Tibial nerve (tissue), 3 donors: ENCODE measurements around the gene WDR27.

Source experiments
- POLR2A ChIP-seq, 2 donors: fragments of 450-650 bp; IDR thresholded peaks; one replicate each; pipeline ENCODE4 v1.6.1; 2017; ENCODE audit warnings: antibody characterized with exemption in 2 of 2, mild to moderate bottlenecking in 2 of 2, moderate library complexity in 2 of 2
- TF ChIP-seq, protein P1 (sequence below), 5 experiments: fragments of 200-600 bp in 3 of 5; fragments of 450-650 bp in 2 of 5; sonication (generic) in 3 of 5; IDR thresholded peaks; one replicate each; pipeline ENCODE4 v1.5.1; 2016 to 2019; ENCODE audit warnings: antibody characterized with exemption in 5 of 5, mild to moderate bottlenecking in 3 of 5, moderate library complexity in 2 of 5

- TF ChIP-seq, protein P1, sequence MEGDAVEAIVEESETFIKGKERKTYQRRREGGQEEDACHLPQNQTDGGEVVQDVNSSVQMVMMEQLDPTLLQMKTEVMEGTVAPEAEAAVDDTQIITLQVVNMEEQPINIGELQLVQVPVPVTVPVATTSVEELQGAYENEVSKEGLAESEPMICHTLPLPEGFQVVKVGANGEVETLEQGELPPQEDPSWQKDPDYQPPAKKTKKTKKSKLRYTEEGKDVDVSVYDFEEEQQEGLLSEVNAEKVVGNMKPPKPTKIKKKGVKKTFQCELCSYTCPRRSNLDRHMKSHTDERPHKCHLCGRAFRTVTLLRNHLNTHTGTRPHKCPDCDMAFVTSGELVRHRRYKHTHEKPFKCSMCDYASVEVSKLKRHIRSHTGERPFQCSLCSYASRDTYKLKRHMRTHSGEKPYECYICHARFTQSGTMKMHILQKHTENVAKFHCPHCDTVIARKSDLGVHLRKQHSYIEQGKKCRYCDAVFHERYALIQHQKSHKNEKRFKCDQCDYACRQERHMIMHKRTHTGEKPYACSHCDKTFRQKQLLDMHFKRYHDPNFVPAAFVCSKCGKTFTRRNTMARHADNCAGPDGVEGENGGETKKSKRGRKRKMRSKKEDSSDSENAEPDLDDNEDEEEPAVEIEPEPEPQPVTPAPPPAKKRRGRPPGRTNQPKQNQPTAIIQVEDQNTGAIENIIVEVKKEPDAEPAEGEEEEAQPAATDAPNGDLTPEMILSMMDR (IDR thresholded peaks at IDR 0.05), result no peak
- no peak for TF ChIP-seq POLR2A (IDR thresholded peaks at IDR 0.05)
These were observed 193.4 kb downstream of the WDR27 start for GRCh38 chr6:169508452-169508851.
